Activated T-cell treated with anti-CD3 and anti-CD28 coated beads for 24 hours (primary cell): ENCODE measurements around the gene CUL1.

Source experiments
- DNase-seq: peaks from one replicate; pipeline ENCODE4 v3.0.0-alpha.2; 2020; ENCODE audit warnings: low read depth

CUL1 gene

DNA sequence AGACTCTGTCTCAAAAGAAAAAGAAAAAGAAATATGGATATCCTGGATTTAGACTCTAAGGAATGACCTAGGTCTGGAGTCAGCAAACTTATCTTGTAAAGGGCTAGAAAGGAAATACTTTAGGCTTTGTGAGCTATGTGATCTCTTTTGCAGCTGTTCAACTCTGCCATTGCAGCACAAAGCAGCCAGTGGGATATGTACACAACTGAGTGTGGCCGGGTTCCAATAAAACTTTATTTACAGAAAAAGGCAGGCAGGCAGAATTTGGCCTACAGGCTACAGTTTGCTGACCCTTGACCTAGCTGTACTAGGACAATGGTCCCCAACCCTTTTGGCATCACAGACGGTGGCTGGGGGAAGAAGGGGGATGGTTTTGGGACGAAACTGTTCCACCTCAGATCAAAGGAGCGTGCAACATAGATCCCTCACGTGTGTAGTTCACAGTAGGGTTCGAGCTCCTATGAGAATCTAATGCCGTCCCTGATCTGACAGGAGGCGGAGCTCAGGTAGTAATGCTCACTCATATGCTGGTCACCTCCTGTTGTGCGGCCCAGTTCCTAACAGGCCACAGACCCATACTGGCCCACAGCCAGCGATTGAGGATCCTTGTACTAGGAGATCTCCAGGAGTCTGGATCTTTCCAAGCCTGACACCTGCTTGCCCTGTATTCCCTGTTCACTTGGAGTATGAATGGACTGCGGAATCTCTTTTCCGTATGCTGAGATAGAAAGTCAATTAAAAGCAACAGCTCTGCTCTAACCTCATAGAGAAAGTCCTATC, 63.0 kb downstream of the CUL1 start:
- no peak for DNase-seq

DNA sequence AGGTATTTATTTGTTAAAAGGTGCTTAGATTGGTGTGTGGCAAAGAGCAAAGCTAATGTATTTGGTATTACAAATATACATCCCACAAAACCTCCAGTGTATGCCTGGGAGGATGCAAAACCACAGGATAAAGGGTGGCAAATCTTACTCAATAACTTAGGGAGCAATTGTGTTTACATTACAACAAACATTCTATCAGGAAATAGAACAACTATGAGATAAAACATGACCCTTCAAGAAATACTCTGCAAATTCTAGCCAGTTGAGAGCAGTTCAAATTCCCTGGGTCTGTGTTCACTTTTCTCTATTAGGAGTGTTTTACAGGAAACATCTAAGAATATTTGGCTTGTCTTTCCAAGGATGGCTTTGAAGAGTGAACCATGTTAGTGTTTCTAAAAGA, 64.9 kb downstream of the CUL1 start:
- no peak for DNase-seq

DNA sequence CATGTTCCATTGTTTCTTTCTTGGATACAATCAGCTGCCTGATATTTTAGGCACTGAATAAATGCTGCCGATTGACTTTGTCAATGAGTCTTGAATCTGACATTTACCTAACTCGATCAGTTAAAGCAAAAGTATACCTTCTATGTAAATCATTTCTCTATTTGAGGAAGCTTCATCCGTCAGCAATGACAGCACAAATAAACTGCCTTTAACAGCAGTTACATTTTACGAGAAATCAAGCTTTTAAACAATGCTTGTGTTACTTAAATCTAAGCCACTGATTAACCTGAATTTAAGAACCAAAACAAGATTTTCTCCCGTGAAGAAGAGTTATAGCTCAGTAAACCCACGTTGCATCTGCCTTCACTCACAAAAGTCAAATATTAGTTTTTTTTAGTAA, 71.3 kb downstream of the CUL1 start:
- no peak for DNase-seq

DNA sequence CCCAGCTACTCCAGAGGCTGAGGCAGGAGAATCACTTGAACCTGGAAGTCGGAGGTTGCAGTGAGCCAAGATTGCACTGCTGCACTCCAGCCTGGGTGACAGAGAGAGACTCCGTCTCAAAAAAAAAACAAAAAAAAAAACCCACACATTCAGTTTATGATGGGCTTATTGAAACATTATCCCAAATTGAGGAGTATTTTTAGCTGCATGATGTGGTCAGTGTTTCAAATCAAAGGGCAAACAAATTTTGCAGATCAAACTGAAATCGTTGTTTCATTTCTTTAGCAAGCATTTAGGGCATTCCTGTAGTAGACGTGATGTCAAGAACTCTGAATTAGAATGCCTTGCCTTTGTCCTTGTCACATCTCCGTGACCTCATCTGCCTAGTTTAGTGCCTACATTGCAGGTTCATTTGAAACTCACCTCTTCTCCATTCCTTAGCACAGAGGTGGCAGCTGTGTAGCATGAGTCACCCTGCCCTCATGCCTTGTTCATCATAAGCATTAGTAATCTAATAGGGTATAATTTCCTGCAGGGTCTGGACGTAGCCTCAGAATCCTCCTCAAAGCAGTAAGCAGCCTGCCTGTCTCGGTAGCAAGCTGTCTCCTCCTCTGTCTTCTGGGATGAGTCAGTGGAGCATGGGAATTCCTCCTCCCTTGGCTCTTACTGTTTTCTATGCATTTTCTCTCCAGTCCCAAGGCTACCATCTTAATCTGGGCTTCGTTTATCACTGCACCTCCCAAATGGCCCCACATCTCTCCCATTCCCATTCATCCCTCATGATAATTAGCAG, 73.8 kb downstream of the CUL1 start:
- peak; percentile 19 for DNase-seq

DNA sequence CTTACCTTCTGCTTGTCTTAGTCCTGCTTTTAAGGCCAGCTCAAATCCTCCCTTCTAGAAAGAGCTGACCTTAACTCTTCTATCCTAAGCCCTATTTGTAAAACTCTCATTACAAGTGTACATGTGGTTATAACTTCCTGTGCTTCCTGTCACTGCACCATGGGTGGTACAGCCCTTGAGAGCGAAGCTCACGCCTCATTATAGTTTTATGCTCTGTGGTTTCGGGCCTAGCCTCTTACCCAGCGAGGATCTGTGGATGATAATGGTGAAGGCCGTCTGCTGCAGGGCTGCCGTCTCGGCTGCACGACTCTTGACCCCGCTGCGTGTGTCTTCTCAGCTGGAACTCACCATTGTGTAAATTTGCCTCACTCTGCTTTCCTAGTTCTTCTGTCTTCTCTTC, 74.6 kb downstream of the CUL1 start:
- peak; percentile 9 for DNase-seq

DNA sequence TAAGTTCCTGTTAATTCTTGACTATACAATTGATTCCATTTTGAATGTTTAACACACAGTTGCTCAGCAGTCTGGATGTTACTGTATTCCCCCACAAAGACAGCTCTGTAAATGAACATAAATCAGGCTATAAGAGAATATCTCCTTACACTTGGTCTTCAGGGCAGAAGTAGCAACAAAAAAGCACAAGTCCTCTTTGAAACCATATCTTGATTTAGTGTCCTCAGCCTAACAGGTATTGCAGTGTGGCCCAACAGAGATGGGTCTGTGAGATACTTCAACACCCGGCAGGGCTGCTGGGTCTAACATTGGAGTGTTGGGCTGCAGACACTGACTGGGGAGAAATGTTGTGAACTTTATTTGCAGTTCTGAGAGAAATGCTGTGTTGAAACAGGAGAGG, 75.8 kb downstream of the CUL1 start:
- no peak for DNase-seq

DNA sequence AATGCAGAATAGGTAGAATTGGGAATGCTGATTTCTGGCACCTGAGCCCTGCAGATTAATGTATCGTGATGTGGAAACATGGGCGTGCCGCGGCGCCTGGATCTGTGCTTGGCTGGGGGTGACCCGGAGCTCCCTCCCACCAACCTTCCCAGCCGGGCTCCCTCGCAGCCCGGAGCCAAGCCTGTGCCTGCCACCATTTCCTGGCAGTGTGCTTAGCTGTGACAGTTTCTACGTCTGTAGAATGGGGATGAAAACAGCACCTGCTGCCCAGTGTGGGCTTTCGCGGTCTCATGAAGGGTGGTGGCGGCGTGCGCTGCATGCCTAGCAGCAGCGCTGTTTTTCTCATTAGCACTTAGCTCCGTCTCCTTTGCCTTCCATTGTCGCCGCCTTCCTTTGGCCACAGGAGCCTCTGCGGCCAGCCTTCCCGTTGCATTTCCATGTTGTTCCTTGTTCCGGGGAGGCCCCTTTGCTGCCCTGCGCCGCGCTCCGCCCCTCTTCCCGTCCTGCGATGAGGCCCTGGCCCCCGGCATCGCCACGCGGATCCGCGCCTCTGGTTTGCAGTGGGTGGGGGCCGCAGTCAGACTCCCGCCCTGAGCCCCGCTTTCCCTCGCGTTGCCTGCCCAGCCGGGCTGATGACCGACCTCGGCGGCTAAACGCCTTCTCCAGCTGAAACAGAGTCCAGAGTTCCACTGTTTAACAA, 84.2 kb downstream of the CUL1 start:
- no peak for DNase-seq

DNA sequence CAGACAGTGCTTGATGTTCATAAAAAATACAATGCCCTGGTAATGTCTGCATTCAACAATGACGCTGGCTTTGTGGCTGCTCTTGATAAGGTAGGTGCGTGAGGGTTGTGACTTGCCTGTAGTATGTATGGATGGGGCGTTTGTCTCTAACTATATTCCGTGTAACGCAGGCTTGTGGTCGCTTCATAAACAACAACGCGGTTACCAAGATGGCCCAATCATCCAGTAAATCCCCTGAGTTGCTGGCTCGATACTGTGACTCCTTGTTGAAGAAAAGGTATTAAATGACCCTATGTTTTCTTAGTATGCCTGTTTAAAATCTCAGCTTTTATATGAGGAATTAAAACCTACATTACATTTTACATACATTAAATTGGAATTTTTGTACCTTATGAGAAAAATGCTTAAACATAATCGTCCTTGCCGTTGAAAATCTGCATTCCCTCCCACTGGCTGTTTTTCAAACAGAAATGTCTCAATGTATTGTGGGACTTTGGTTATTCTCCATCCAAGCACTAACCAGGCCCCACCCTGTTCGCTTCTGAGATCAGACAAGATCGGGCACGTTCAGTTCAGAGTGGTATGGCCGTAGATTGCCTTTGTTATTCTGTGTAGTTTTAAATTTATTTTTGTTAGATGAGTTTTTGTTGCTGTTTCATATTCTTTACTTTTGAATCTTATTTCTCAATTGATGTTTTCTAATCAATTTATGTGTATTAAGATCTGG, 85.3 kb downstream of the CUL1 start:
- no peak for DNase-seq

DNA sequence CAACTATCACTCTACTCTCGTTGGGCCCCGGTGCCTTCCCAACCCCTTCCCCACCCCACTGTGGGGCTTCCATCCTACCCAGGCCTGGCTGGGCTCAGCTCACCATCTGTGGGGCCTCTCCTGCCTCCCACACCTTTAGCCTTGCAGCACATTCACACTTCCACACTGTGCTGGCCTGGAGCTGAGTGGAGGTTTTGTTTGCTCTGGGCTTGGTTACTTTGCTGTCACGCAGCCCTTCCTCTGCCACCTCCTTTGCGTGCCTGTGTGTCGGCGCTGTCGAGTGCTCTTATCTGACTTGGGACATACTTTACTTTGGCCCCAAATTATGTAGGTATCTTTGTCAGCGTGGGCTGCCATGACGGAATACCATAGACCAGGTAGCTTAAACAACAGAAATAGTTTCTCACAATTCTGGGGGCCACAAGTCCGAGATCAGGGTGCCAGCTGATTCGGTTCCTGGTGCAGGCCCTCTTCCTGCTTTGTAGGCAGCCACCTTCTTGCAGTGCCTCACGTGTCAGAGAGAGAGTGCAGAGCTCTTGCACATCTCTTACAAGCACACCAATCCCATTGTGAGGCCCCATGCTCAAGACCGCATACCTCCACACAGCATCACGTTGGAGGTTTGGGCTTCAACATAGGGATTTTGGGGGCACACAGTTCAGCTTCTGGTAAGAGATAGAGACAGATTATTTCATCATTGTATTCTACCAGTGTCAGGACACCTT, 89.0 kb downstream of the CUL1 start:
- no peak for DNase-seq

DNA sequence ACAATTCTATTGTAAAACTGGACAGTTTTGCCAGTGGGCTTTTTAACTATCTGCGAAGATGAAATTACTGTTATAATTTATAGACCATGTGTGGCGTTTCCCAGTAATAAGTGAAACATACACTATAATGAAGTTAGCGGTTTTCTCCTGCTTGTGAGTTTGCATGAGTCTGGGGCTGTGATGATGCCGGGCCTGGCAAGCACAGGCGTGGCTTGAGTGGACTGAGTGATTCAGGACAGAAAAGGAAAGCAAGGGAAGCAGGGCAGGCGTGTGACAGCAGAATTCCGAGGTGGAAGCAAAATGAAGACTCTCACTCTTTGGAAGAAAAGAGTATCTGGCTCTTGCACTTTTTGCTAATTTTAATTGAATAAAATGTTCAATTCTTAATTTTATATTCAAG, 90.5 kb downstream of the CUL1 start:
- DNase-seq: no peak

DNA sequence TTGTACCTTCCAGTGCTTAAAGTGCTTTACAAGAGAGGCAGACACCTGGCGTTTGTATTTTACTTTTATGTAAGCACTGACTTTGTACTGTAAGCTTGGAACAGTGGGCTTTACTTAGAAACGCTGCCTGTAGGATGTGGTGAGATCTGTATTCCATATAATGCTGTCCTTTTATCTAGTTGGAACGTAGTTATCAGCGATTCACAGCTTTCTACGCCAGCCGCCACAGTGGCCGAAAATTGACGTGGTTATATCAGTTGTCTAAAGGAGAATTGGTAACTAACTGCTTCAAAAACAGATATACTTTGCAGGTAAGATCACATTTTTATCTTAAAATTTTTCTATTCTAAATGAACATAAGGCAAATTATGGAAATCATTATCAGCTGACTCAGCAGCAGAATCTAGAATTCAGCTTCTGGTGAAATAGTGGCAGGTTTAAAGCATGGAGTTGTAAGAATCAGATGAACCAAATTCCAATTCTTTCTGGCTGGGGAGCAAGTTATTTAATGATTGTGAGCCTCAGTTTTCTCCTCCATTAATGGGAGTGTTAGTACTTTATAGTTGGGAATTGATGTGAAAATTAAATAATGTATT, 91.5 kb downstream of the CUL1 start:
- DNase-seq: no peak

DNA sequence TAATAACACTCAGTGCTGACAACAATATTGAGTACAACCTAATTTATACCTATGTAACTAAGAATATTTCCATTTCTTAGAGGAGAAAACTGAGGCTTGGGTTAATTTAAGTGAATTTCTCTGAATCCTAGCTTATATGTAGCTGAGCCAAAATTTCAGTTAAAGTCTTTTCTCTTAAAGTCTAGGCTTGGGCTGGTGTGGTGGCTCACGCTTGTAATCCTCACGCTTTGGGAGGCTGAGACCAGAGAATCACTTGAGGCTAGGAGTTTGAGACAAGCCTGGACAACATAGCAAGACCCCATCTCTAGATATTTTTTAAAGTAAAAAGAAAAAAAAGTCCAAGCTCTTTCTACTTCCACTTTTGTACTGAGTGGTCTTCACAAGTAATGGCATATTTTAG, 92.1 kb downstream of the CUL1 start:
- no peak for DNase-seq

DNA sequence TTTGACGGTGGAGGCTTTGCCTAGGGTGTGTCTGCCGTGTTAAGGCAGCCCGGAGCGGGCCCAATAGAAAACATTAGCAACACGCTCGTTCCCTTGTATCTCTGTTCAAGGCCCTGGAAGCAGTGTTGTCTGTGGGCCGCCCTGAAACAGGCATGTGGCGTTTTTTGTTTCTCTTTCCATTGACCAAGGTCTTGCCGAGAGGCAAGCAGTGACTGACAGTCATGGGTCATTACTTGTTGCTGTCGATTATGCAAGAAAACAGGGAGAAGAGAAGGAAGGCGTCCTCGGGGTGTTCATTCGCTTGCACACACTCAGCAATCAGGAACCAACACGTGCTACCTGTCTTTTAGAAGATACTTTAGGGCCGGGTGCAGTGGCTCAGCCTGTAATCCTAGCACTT, 92.8 kb downstream of the CUL1 start:
- DNase-seq: no peak

DNA sequence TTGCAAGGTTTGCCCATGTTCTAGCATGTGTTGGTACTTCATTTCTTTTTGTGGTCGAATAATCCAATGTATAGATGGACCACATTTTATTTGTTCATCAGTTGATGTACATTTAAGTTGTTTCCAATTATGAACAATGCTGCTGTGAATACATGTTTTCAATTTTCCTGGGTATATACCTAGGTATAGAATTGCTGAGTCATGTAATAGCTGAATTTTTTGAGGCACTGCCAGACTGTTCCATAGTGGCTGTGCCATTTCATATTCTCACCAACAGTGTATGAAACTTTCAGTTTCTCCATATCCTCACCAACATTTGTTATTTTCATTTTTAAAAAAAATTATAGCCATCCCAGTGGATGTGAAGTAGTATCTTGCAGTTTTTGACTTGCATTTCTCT, 94.9 kb downstream of the CUL1 start:
- no peak for DNase-seq

DNA sequence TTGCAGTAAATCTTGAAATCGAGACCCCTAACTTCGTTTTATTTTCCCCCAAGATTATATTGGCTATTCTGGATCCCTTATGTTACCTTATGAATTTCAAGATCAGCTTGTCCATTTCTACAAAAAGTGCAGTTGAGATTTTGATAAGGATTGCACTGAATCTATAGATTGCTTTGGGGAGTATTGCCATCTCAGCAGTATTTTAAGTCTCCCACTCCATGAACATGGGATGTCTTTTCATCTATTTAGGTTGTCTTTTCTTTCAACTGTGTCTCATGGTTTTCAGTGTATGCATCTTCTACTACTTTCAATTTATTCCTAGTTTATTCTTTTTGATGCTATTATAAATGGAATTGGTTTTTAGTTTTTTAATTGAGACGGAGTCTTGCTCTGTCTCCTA, 95.8 kb downstream of the CUL1 start:
- DNase-seq: no peak

DNA sequence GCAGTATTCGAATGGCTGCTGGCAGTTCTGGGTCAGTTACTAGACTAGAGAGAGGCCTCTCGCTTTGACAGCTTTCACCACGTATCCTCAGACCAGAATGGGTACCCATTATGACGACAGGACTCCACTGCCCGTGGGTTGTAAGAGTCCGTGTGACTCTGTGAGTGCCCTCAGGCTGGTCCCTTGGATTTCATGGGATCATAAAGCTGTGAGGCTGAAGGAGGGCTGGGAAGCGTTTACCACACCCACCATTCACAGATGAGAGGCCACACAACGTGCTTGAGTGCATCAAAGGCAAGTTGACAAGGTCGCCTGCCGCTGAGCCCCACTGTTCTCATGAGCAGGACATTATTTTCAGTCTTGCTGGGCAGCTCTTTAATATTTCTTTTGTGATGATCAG, 98.1 kb downstream of the CUL1 start:
- DNase-seq: no peak

DNA sequence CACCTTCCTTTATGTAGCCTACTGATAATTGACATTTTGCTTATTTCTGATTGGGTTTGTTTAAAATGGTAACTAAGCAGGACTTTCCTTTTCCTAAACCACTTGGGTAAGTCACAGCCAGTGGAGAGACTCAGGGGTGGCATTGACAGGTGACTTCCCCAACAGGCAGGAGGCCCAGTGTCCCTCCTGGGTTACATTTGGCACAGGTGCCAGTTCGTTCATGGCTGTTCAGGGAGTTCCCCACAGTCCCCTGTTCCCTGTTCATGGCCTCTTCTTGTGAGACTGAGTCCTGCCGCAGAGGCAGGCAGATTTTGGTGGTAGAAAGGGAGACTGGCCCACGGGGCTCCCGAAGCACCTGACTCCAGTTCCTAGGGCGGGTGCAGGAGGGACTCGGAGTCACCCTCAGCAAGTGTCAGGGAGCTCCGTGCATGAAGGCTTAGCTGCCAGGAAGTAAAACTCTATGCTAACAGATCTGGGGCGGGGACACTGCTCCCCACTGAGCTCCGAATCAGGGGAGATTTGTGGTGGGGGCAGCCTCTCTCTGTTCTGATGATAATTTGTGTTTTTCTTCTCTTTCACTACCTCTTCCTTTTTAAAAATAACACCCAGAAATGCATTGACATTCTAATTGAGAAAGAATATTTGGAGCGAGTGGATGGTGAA, 101.3 kb downstream of the CUL1 start:
- DNase-seq: no peak

DNA sequence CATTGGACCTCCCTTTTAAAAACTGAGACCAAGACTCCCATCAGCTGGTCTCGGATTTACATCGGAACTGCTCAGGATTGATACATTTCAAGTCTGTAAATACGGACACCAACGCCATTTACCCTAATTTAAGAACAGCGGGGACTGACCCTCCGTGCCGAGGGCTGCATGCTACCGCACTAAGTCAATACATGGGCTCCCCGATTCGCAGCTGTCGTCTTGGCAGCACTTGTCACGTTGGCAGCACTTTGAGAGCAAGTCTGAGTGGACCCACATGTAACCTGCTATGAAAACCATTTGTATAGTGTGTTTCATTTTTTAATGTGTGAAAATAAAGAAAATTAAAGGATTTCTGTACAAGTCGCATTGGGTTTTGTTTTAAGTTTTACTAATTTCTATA, 102.0 kb downstream of the CUL1 start:
- no peak for DNase-seq

DNA sequence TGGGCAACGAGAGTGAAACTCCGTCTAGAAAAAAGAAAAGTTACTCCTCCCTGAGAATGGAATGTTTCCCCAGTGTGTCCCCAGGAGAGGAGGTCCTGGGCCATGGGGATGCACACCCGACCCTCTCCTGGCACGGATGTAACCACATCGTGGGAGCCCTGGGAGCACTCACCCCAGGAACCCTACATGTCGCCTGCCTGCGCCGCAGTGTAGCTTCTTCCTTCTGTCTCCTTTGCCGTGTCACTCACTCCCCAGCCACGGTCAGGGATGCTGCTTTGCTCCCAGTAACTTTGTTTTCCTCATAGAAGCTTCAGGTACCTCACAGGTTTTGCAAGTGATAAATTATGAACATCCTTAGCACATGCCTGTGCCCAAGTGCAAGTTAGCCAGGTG, 103.4 kb downstream of the CUL1 start:
- DNase-seq: no peak

DNA sequence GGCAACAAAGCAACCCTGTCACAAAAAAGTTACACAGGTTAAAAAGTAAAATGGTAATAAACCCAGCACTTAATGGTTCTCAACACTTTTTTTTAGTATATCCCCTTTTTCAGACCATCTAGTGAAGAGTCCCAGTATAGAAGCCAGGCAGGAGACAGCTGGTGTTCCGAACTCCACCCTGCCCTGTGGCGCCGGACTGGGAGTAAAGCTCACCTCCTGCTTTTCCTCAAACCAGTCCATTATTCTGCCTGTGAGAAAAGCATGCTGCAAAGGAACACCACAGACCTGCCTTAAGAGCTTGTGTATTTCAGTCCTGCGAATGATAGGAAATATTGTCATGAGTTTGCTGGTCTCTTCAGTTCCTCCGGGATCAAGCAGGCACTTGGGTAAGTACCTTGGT, 104.4 kb downstream of the CUL1 start:
- DNase-seq: no peak
